Smooth muscle cell of the coronary artery (primary cell): ENCODE data around the gene FASTKD1. TPM values are rescaled to one million over a fixed set of nuclear protein-coding genes. Genes with fewer than 3 reads are reported as not detected.

Source experiments
- total RNA-seq: library from RNA; depleted of rRNA; stranded (reverse); fragments of >200 nt; gene quantifications from 2 replicates; pipeline ENCODE4 v1.2.3, GENCODE V29; 2014; ENCODE audit warnings: low replicate concordance

Gene FASTKD1
- 9.7 and 15.0 TPM in 2 replicates for total RNA-seq

GRCh38 chr2:169573160-169573973, at the start of gene FASTKD1:
Gene FASTKD1, minus strand, starts transcription at chr2:169573865. Its CDS starts 1,836 bp downstream, at chr2:169572029.

GRCh38 chr2:169584005-169584877, 10.6 kb upstream of the FASTKD1 start, which contains the start of gene PPIG:
Gene PPIG, plus strand, starts transcription at chr2:169584351. Its CDS starts 19,691 bp downstream, at chr2:169604042.

GRCh38 chr2:169509298-169509885, 64.3 kb downstream of the FASTKD1 start, which contains the start of gene KLHL41:
Gene KLHL41, plus strand, starts transcription at chr2:169509702. Its CDS starts 77 bp downstream, at chr2:169509779.

Other genes with a start within 250 kb of the FASTKD1 start
- gene LRP2, start 211.3 kb downstream of the FASTKD1 start, total RNA-seq = not detected in 2 replicates
- gene BBS5, start 94.4 kb downstream of the FASTKD1 start, total RNA-seq = 2.3 and 4.1 TPM in 2 replicates
- gene KLHL41, start 64.2 kb downstream of the FASTKD1 start, total RNA-seq = 0.15 and 2.6 TPM in 2 replicates
- 14.7 and 20.7 TPM in 2 replicates for gene PPIG, start 10.5 kb upstream of the FASTKD1 start, total RNA-seq
- not detected in 2 replicates for gene CFAP210, start 120.5 kb upstream of the FASTKD1 start, total RNA-seq
- gene PHOSPHO2, start 120.6 kb upstream of the FASTKD1 start, total RNA-seq = 0.94 and 1.2 TPM in 2 replicates
- gene KLHL23, start 160.0 kb upstream of the FASTKD1 start, total RNA-seq = 2.4 and 3.0 TPM in 2 replicates
- gene SSB, start 225.0 kb upstream of the FASTKD1 start, total RNA-seq = 37.2 and 87.2 TPM in 2 replicates